NCI-H187 treated with DMSO at 0.1 percent for 48 hours (cell line): Measurements from ENCODE around the gene CTTN.

Source experiments
- DNase-seq: peaks from one replicate; lab custom pipeline; 2025; lab: John Stamatoyannopoulos, UW

The CTTN gene

GRCh38 chr11:70409871-70410270, 11.5 kb downstream of the CTTN start:
- no peak for DNase-seq

GRCh38 chr11:70410276-70411205, 12.2 kb downstream of the CTTN start:
- DNase-seq = no peak

GRCh38 chr11:70411713-70412452, 13.6 kb downstream of the CTTN start:
- no peak for DNase-seq

GRCh38 chr11:70413151-70413550, 14.8 kb downstream of the CTTN start:
- DNase-seq = no peak

GRCh38 chr11:70414341-70415100, 16.2 kb downstream of the CTTN start:
- DNase-seq = no peak

GRCh38 chr11:70415191-70415590, 16.9 kb downstream of the CTTN start:
- no peak for DNase-seq

GRCh38 chr11:70415642-70416395, 17.5 kb downstream of the CTTN start:
- no peak for DNase-seq

GRCh38 chr11:70416881-70417280, 18.6 kb downstream of the CTTN start:
- no peak for DNase-seq

- DNase-seq = no peak
Measured at GRCh38 chr11:70418130-70418529, 19.8 kb downstream of the CTTN start.

GRCh38 chr11:70419307-70420007, 21.1 kb downstream of the CTTN start:
- no peak for DNase-seq

GRCh38 chr11:70420008-70420464, 21.7 kb downstream of the CTTN start:
- DNase-seq = no peak

GRCh38 chr11:70420496-70420895, 22.2 kb downstream of the CTTN start:
- no peak for DNase-seq

- DNase-seq = no peak
Measured at GRCh38 chr11:70421123-70421522, 22.8 kb downstream of the CTTN start.

GRCh38 chr11:70422692-70423522, 24.6 kb downstream of the CTTN start:
- DNase-seq = no peak

GRCh38 chr11:70423523-70424505, 25.5 kb downstream of the CTTN start:
- no peak for DNase-seq

GRCh38 chr11:70424765-70425344, 26.5 kb downstream of the CTTN start:
- DNase-seq = peak; percentile 81

- DNase-seq = no peak
Measured at GRCh38 chr11:70427436-70427835, 29.1 kb downstream of the CTTN start.

- DNase-seq = no peak
Measured at GRCh38 chr11:70428701-70429427, 30.5 kb downstream of the CTTN start.
